Measurements from ENCODE around the gene TBC1D8. TPM values are rescaled to one million over a fixed set of nuclear protein-coding genes. Genes with fewer than 3 reads are reported as not detected.
A peak's percentile ranks its signal among the peaks of the same experiment; 100 is the strongest.

Gene TBC1D8
- total and polyA plus RNA-seq, 2 of the 13 experiments (the other 11 are each of a cell fraction or from before 2014, with no cell fraction given), result 45.1 to 95.4 TPM

GRCh38 chr2:101188683-101189405 is 37.7 kb upstream of the TBC1D8 start (continued):
- TF ChIP-seq USF2 (IDR thresholded peaks at IDR 0.05; ENCODE audit: low read depth, low read length), result no peak
- TF ChIP-seq USF2 (CRISPR knock-in tag; IDR thresholded peaks at IDR 0.05; ENCODE audit: borderline replicate concordance), result no peak
- TF ChIP-seq CENPT (CRISPR knock-in tag; IDR thresholded peaks at IDR 0.05; ENCODE audit: low read depth), result no peak
- TF ChIP-seq FOSL2 (CRISPR knock-in tag; IDR thresholded peaks at IDR 0.05), result 0 out of 2 replicates have a peak, but pooled peaks have one; percentile 13
- TF ChIP-seq NKX3-1 (CRISPR knock-in tag; IDR thresholded peaks at IDR 0.05), result no peak
- 0 out of 2 replicates have a peak, but pooled peaks have one; percentile 25 for TF ChIP-seq FOXC1 (CRISPR knock-in tag; IDR thresholded peaks at IDR 0.05; ENCODE audit: borderline replicate concordance)
- no peak for TF ChIP-seq ADNP (CRISPR knock-in tag; IDR thresholded peaks at IDR 0.05)
- no peak for TF ChIP-seq ZNF850 (CRISPR knock-in tag; conservative IDR thresholded peaks at IDR 0.05)
- TF ChIP-seq TARDBP (CRISPR knock-in tag; IDR thresholded peaks at IDR 0.05), result no peak
- TF ChIP-seq CTCF (CRISPR knock-in tag; IDR thresholded peaks at IDR 0.05), result peak; percentile 71
- TF ChIP-seq HNF1B (CRISPR knock-in tag; IDR thresholded peaks at IDR 0.05), result 0 out of 2 replicates have a peak, but pooled peaks have one; percentile 12
- TF ChIP-seq ZNF326 (CRISPR knock-in tag; IDR thresholded peaks at IDR 0.05; ENCODE audit: borderline replicate concordance), result no peak
- no peak for TF ChIP-seq SOX13 (IDR thresholded peaks at IDR 0.05)
- no peak for TF ChIP-seq SOX13 (CRISPR knock-in tag; conservative IDR thresholded peaks at IDR 0.05 in 1 of 2, IDR thresholded peaks at IDR 0.05 in 1 of 2)
- peak; percentile 59 for TF ChIP-seq RAD21 (CRISPR knock-in tag; IDR thresholded peaks at IDR 0.05)
- TF ChIP-seq HNF4A (CRISPR knock-in tag; IDR thresholded peaks at IDR 0.05), result peak; percentile 77
- TF ChIP-seq ZNF644 (CRISPR knock-in tag; IDR thresholded peaks at IDR 0.05; ENCODE audit: low read depth), result peak; percentile 40; the same call in 1 of the 2 replicates
- TF ChIP-seq KDM4B (CRISPR knock-in tag; IDR thresholded peaks at IDR 0.05), result no peak
- peak; percentile 57; the same call in 1 of the 2 replicates for TF ChIP-seq HNF4G (IDR thresholded peaks at IDR 0.05; ENCODE audit: borderline replicate concordance, low read depth, low read length)
- TF ChIP-seq HNF4G (CRISPR knock-in tag; IDR thresholded peaks at IDR 0.05; ENCODE audit: borderline replicate concordance, low read depth), result no peak
- peak; percentile 72 for TF ChIP-seq SMC3 (IDR thresholded peaks at IDR 0.05; ENCODE audit: low read length)
- no peak for TF ChIP-seq ZNF83 (CRISPR knock-in tag; IDR thresholded peaks at IDR 0.05; ENCODE audit: borderline replicate concordance)
- no peak for TF ChIP-seq KDM5A (IDR thresholded peaks at IDR 0.05; ENCODE audit: borderline replicate concordance, low read length)
- no peak for TF ChIP-seq CSRNP2 (CRISPR knock-in tag; conservative IDR thresholded peaks at IDR 0.05; ENCODE audit: low read depth)

Measured in HepG2 (cell line).